Ishikawa (cell line): Measurements from ENCODE around the gene SYNDIG1.

Experiments used
- CEBPB ChIP-seq: IDR thresholded peaks from 2 replicates; pipeline ENCODE4 v1.6.1; 2012
- CREB1 ChIP-seq: IDR thresholded peaks from 2 replicates; pipeline ENCODE4 v1.6.1; 2012; ENCODE audit warnings: low read depth
- EGR1 ChIP-seq: IDR thresholded peaks from 2 replicates; pipeline ENCODE4 v1.6.1; 2012
- EP300 ChIP-seq: IDR thresholded peaks from 2 replicates; pipeline ENCODE4 v1.6.1; 2012; ENCODE audit warnings: borderline replicate concordance
- FOXM1 ChIP-seq: IDR thresholded peaks from 2 replicates; pipeline ENCODE4 v1.6.1; 2012; ENCODE audit warnings: low read depth, borderline replicate concordance
- NFIC ChIP-seq: IDR thresholded peaks from 2 replicates; pipeline ENCODE4 v1.6.1; 2012
- RAD21 ChIP-seq: IDR thresholded peaks from 2 replicates; pipeline ENCODE4 v1.6.1; 2012; ENCODE audit warnings: low read depth
- TAF1 ChIP-seq: IDR thresholded peaks from 2 replicates; pipeline ENCODE4 v1.6.1; 2012; ENCODE audit warnings: low read depth, mild to moderate bottlenecking
- TCF12 ChIP-seq: IDR thresholded peaks from 2 replicates; pipeline ENCODE4 v1.6.1; 2012; ENCODE audit warnings: low read depth
- TEAD4 ChIP-seq: IDR thresholded peaks from 2 replicates; pipeline ENCODE4 v1.6.1; 2012
- YY1 ChIP-seq: IDR thresholded peaks from 2 replicates; pipeline ENCODE4 v1.6.1; 2012; ENCODE audit warnings: low read depth
- ZBTB7A ChIP-seq: IDR thresholded peaks from 2 replicates; pipeline ENCODE4 v1.6.1; 2012; ENCODE audit warnings: low read depth
- TF ChIP-seq, protein P1 (sequence below): IDR thresholded peaks from 2 replicates; pipeline ENCODE4 v1.6.1; 2012
- TF ChIP-seq, protein P2 (sequence below): IDR thresholded peaks from 2 replicates; pipeline ENCODE4 v1.6.1; 2012
- TF ChIP-seq, protein P3 (sequence below): IDR thresholded peaks from 2 replicates; pipeline ENCODE4 v1.6.1; 2012; ENCODE audit warnings: low read depth, mild to moderate bottlenecking

Gene SYNDIG1

DNA sequence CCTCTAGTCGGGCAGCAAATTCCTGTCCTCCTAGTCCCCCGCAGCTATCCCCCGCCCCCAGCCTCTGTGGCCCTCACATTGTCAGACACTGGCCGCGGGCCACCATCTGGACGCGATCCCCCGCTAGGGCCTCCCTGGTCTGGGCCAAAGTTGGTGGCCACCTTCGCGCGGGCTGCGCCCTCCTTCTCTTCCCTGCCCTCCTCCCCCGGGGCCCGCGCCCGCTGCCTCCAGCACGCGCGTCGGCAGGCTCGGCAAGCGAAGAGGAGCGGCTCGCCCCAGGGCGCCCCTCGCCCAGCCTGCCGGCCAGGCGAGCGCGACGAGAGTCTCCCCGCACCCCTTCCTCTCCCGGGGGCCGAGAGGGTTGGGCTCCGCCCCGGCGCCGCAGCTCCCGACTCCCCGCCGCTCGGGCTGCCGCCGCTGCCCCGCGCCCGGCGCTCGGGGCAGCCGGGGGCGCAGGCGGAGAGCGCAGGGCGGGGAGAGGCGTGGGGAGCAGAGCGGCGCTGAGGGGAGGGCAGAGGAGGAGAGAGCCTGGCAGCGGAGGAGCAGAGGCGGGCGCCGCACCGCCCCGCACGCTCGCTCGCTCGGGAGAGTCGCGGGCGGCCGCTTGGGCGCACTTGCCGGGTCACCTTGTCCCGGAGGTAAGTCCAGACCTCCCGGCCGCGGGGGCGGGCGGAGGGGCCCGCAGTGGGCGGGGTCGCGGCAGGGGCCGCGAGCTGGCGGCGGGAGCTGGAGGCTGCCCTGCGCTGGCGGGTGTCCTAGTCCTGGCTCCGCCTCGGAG, at the start of gene SYNDIG1:
Gene SYNDIG1 (plus strand): TSS at position 514 of the 778 bp plus-strand sequence. CDS start 73,469 bp downstream, outside the sequence.
- TF ChIP-seq FOXM1, result no peak
- peak; percentile 42; the same call in 1 of the 2 replicates for TF ChIP-seq ZBTB7A
- TF ChIP-seq YY1, result no peak
- TF ChIP-seq, protein P1, sequence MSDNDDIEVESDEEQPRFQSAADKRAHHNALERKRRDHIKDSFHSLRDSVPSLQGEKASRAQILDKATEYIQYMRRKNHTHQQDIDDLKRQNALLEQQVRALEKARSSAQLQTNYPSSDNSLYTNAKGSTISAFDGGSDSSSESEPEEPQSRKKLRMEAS, result no peak
- TF ChIP-seq TEAD4, result 0 out of 2 replicates have a peak, but pooled peaks have one; percentile 22
- TF ChIP-seq TAF1, result no peak

DNA sequence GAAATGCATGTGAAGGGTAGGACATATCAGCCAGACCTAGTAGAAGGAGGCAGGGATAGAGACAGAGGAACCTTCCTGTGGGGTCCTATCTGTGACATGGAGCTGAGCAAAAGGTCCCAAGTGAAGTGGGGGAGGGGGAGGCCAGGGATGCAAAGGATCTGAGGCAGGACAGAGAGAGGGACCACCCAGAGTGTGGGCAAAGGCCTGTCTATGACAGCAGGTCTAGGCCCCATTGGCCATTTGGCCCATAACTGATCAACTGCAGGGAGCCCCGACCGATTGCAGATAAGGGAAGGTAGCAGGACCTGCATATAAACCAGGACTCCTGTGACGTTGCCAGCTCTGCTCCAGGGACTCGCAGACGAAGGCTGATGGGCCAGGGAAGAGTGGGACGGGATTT, 49.6 kb upstream of the SYNDIG1 start:
- no peak for TF ChIP-seq ZBTB7A
- TF ChIP-seq CREB1, result no peak
- TF ChIP-seq, protein P2, sequence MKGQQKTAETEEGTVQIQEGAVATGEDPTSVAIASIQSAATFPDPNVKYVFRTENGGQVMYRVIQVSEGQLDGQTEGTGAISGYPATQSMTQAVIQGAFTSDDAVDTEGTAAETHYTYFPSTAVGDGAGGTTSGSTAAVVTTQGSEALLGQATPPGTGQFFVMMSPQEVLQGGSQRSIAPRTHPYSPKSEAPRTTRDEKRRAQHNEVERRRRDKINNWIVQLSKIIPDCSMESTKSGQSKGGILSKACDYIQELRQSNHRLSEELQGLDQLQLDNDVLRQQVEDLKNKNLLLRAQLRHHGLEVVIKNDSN, result no peak
- TF ChIP-seq YY1, result no peak
- TF ChIP-seq RAD21, result no peak
- TF ChIP-seq, protein P3, sequence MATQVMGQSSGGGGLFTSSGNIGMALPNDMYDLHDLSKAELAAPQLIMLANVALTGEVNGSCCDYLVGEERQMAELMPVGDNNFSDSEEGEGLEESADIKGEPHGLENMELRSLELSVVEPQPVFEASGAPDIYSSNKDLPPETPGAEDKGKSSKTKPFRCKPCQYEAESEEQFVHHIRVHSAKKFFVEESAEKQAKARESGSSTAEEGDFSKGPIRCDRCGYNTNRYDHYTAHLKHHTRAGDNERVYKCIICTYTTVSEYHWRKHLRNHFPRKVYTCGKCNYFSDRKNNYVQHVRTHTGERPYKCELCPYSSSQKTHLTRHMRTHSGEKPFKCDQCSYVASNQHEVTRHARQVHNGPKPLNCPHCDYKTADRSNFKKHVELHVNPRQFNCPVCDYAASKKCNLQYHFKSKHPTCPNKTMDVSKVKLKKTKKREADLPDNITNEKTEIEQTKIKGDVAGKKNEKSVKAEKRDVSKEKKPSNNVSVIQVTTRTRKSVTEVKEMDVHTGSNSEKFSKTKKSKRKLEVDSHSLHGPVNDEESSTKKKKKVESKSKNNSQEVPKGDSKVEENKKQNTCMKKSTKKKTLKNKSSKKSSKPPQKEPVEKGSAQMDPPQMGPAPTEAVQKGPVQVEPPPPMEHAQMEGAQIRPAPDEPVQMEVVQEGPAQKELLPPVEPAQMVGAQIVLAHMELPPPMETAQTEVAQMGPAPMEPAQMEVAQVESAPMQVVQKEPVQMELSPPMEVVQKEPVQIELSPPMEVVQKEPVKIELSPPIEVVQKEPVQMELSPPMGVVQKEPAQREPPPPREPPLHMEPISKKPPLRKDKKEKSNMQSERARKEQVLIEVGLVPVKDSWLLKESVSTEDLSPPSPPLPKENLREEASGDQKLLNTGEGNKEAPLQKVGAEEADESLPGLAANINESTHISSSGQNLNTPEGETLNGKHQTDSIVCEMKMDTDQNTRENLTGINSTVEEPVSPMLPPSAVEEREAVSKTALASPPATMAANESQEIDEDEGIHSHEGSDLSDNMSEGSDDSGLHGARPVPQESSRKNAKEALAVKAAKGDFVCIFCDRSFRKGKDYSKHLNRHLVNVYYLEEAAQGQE, result no peak
- TF ChIP-seq TEAD4, result no peak
- no peak for TF ChIP-seq EGR1
- TF ChIP-seq NFIC, result no peak
- TF ChIP-seq TCF12, result no peak
- TF ChIP-seq FOXM1, result no peak
- TF ChIP-seq EP300, result no peak

DNA sequence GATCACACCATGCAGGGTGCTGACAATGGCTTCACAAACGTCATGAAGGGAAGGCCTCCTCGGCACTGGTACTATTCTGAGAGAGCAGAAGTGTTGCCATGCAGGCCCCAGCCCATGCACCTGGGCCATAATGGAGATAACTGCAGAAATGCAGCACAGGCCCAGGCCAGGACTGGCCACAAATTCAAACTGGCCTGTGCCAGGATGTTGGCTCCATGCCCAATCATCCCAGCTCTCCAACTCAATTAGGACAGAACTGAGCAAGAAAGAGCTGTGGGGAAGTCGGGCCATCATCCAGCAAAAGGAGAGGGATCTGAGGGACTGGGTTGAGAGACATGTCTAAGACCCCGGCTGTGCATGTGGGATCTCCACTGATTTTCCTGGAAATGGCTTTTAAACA, 48.9 kb upstream of the SYNDIG1 start:
- TF ChIP-seq NFIC (no peak), EP300 (no peak), EGR1 (no peak), YY1 (no peak), CREB1 (no peak), TAF1 (no peak), TCF12 (no peak), CEBPB (no peak), ZBTB7A (no peak), RAD21 (no peak), TEAD4 (no peak), FOXM1 (no peak)
- TF ChIP-seq, protein P3, result no peak
- TF ChIP-seq, protein P2, result no peak
- TF ChIP-seq, protein P1, result no peak

DNA sequence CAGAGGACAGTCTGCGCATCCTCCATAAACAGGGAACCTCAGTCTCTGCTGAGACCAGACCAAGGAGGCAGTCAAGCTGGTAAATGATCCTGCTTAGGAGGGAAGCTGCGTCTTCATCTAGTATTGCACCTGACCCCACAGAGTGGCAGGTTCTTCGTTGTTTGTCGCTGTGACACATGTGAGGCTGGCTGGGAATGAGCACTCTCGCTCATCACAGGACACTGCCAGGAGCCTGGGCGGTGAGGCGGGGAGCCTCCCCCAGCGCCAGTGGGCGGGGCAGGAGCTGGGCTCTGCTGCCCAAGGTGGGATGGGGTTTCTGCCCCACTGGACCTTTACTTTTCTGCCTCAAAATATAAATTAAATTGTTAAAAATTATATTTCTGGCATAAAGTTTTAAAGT, 48.4 kb upstream of the SYNDIG1 start:
- TF ChIP-seq CEBPB (no peak), TCF12 (no peak), CREB1 (no peak), YY1 (no peak)
- TF ChIP-seq, protein P1, result no peak

DNA sequence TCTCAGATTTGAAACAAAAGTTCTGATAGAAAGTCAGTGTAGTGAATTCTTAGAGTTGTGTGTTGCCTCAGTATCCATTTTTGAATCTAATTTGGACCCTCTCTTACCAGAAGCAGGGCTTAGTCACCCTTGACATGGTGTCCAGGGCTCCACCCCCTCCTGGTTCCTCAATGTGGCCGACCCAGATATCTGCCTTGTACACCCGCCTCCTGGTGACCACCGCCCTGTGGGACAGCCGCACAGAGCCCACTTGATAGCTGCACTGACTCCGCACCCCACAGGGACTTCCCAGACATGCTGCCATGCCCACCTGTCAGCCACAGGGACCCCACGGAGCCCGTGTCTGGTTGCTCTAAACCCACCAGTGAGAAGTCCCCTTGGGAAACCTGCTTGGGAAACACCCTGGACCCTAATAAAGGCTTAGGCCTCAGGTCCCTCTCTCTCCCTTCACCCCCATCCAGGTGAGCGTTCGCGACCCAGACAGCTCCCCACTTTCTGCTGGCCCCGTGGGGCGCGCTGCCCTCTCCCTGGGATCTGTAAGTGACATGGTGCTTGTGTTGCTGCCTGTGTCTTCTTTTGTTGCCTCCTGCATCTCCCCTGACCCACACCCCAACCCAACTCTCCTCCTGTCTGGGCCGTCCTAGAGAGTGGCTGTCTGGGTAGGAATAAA, 47.2 kb upstream of the SYNDIG1 start:
- no peak for TF ChIP-seq TEAD4
- TF ChIP-seq, protein P1, result no peak
- no peak for TF ChIP-seq TAF1
- no peak for TF ChIP-seq NFIC
- TF ChIP-seq TCF12, result no peak
- no peak for TF ChIP-seq YY1
